HCT116 (cell line): Measurements from ENCODE around the gene SEL1L2. TPM values are rescaled to one million over a fixed set of nuclear protein-coding genes. Genes with fewer than 3 reads are reported as not detected.

Source experiments
- ELF1 ChIP-seq: IDR thresholded peaks from 2 replicates; pipeline ENCODE4 v1.6.1; 2012; ENCODE audit warnings: low read depth, borderline replicate concordance
- EZH2 ChIP-seq: fragments of 200-600 bp; sonication (generic); IDR thresholded peaks from 2 replicates; pipeline ENCODE4 v1.6.1; 2017; ENCODE audit warnings: antibody characterized with exemption, mixed run types
- FOSL1 ChIP-seq: IDR thresholded peaks from 2 replicates; pipeline ENCODE4 v1.6.1; 2012; ENCODE audit warnings: low read depth
- POLR2AphosphoS5 ChIP-seq: IDR thresholded peaks from 2 replicates; pipeline ENCODE4 v1.6.1; 2011; ENCODE audit warnings: mild to moderate bottlenecking, low read depth, low read length, moderate library complexity
- TCF7L2 ChIP-seq: IDR thresholded peaks from 2 replicates; pipeline ENCODE4 v1.7.0; 2011; ENCODE audit warnings: borderline replicate concordance, inconsistent platforms; ENCODE audit not compliant: insufficient read depth, insufficient read length; ENCODE audit errors: extremely low read depth
- ZBTB33 ChIP-seq: IDR thresholded peaks from 2 replicates; pipeline ENCODE4 v1.6.1; 2011; ENCODE audit warnings: mild to moderate bottlenecking, low read length, moderate library complexity; ENCODE audit not compliant: insufficient replicate concordance; ENCODE audit errors: extremely low read depth
- ZNF274 ChIP-seq: fragments of 200-500 bp; sonication (Bioruptor generic); IDR thresholded peaks from 2 replicates; pipeline ENCODE4 v1.6.1; 2014; ENCODE audit warnings: mild to moderate bottlenecking, low read depth, low read length, inconsistent platforms
- total RNA-seq: library from RNA; stranded (reverse); gene quantifications from one replicate; pipeline ENCODE4 v1.2.1, GENCODE V29; 2021; ENCODE audit not compliant: unreplicated experiment
- TF ChIP-seq, protein P1 (sequence below): IDR thresholded peaks from 2 replicates; pipeline ENCODE4 v1.6.1; 2012
- TF ChIP-seq, protein P2 (sequence below), 3 experiments: fragments of 200-600 bp in 1 of 3; sonication (generic) in 1 of 3; IDR thresholded peaks in 2 of 3; conservative IDR thresholded peaks in 1 of 3; 2 replicates each; pipeline ENCODE4 v1.5.1; 2012 to 2017; ENCODE audit warnings: low read depth in 2 of 3, low read length in 2 of 3, antibody characterized with exemption in 1 of 3, borderline replicate concordance in 1 of 3, control low read depth in 1 of 3, mild to moderate bottlenecking in 1 of 3, mixed read lengths in 1 of 3, mixed run types in 1 of 3, moderate library complexity in 1 of 3; ENCODE audit not compliant: insufficient read depth in 1 of 3

Gene SEL1L2
- total RNA-seq, 1 experiment from 2014 or later = not detected

DNA sequence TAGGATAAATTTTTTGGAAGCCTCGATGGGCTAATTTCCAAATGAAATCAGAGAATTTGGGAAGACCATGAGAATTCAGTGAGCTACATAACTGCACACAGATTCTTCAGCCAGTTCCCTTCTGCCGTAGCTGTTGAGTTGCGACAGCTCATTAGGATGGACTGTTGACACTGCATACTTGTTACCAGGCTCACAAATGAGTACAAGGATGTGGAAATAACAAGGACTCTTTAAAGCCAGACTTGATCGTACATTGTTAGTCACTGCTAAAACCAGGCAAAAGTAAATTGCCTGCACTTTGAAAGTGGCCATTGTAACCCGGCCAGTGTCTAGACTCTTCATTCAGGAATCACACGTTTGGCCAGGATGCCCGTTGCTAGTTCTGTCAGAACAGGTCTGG lies 168.5 kb downstream of the SEL1L2 start (continued):
- TF ChIP-seq ZNF274 (no peak), ZBTB33 (no peak), FOSL1 (no peak), EZH2 (no peak), POLR2AphosphoS5 (no peak), ELF1 (no peak), TCF7L2 (no peak)
- TF ChIP-seq, protein P1, sequence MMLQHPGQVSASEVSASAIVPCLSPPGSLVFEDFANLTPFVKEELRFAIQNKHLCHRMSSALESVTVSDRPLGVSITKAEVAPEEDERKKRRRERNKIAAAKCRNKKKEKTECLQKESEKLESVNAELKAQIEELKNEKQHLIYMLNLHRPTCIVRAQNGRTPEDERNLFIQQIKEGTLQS = no peak
- TF ChIP-seq, protein P2, sequence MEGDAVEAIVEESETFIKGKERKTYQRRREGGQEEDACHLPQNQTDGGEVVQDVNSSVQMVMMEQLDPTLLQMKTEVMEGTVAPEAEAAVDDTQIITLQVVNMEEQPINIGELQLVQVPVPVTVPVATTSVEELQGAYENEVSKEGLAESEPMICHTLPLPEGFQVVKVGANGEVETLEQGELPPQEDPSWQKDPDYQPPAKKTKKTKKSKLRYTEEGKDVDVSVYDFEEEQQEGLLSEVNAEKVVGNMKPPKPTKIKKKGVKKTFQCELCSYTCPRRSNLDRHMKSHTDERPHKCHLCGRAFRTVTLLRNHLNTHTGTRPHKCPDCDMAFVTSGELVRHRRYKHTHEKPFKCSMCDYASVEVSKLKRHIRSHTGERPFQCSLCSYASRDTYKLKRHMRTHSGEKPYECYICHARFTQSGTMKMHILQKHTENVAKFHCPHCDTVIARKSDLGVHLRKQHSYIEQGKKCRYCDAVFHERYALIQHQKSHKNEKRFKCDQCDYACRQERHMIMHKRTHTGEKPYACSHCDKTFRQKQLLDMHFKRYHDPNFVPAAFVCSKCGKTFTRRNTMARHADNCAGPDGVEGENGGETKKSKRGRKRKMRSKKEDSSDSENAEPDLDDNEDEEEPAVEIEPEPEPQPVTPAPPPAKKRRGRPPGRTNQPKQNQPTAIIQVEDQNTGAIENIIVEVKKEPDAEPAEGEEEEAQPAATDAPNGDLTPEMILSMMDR (IDR thresholded peaks at IDR 0.05 in 2 of 3, conservative IDR thresholded peaks at IDR 0.05 in 1 of 3; ENCODE audit: borderline replicate concordance in 1 of 3, insufficient read depth in 1 of 3, low read depth in 2 of 3, low read length in 2 of 3) = no peak
